T-helper 1 cell treated with Interleukin-12 subunit alpha and Interleukin-12 subunit beta and Interleukin-4 antibody, amounts not matched to agents 30 ng/mL and 1 ng/mL, for 36 hours (primary cell): ENCODE data around the gene PLEKHH2. TPM values are rescaled to one million over a fixed set of nuclear protein-coding genes. Genes with fewer than 3 reads are reported as not detected.

Source experiments
- intact Hi-C: fragments of 100-400 bp; cut with micrococcal nuclease; formaldehyde crosslinking; loops from one replicate; pipeline ENCODE4 v1.15.1; 2024
- total RNA-seq: library from RNA; stranded (reverse); gene quantifications from 2 replicates; pipeline ENCODE4 v1.2.3, GENCODE V29; 2022

Gene PLEKHH2
- total RNA-seq, 1 donor from 2014 or later, result 0.05 TPM

DNA sequence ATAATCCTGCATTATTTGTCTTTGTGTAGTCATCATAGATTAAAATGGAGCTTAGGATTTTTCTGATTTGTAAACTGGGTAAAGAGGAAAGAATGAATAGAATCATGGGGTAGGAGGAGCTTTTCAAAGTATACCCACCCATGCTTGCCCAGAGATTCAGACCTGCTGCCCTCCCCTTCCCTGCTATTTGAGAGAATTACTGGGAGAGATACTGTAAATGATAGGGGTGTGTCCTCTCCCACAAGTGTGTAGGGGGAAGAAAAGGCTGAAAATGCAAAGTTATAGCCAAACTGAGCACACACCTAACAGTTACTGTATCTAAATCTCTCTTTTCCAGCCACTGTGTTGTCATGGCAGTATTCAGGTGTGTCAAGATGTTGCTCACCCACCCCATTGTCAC, 115.2 kb downstream of the PLEKHH2 start:
- intact Hi-C loops, result no loop called here

DNA sequence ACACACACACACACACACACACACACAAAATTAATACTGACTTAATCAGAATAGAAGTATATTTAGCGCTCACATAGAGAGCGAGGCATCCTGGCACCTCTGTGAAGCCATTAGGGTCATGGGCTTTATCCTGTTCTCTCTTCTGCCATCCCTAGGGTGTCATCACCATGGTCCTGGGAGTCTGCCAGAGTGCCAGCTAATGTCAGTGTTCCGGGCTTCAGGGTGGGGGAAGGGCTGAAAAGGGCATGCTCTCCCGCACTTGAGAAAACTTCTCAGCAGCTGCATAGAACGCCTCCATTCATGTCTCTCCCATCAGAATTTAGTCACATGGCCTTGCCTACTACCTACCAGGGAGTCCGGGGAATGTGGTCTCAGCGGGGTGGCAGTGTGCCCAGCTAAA, 117.1 kb downstream of the PLEKHH2 start:
- intact Hi-C loops, result no loop called here

DNA sequence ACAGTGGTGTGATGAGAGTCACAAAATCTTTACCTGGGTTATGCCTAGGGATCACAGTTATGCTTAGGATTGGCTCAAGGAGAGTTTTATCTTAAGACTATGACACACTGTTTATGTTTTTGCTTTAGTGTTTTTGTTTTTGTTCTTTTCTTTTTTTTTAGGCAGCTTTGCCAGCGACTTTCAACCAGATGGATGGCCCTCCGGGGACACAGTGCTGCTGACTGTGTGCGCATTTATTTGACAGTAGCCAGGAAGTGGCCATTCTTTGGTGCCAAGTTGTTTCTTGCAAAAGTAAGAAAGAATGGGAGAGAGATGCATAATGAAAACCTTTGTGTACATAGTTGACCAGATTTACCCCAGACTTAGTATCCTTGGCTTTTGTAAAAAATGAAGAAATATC, 121.7 kb downstream of the PLEKHH2 start:
- intact Hi-C loops, result no loop called here

DNA sequence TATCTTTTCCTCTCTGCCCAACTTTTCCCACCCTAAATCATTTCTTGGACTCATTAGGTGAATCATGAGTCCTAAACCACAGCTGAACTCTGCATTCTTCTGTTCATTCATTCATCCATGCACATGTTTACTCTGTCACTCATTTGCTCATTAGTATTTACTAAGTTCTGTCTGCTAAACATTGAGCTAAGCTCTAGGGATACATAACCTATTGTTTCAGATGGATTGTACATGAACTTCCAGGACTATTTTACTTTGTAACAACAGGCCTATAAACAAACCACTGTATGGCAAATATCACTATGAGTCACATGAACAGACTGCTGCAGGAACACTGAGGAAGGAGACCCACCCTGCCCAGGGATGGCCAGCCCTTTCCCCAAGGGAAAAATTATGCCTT, 122.1 kb downstream of the PLEKHH2 start:
- intact Hi-C loops, result no loop called here

DNA sequence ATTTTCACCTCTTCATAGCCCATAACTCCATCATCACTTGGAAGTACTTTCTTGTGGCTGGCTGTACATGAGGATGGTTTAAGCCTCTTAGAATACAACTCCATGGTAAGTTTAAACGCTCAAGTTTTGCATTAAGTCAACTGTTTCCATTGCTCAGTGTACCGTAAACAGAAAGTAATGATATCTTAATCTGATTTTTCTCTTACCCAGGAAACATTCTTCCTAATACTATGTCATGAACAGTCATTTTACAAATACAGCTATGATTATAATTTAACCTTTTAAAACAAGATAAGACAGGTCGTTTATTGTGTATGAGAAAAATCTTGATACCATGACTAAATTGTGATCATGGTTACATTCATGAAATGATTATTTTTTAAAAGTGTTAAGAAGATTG, 125.2 kb downstream of the PLEKHH2 start:
- intact Hi-C loops, result no loop called here

DNA sequence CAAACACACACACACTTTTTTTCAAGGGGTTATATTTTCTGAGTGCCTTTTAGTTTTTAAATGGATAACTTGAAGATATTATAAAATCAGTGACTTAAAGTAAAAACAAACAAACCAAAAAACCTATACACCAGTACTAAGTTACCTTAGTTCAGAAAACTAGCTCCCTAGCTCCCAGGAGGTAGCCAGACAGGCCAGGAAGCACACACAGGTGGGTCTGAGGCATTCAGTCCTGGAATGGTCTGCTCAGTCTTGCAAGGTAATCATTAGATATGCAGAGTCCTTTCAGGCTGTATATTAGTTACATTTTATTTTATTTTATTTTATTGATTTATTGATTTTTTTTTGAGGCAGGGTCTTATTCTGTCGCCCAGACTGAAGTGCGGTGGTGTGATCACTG, 126.0 kb downstream of the PLEKHH2 start:
- intact Hi-C loops, result no loop called here

DNA sequence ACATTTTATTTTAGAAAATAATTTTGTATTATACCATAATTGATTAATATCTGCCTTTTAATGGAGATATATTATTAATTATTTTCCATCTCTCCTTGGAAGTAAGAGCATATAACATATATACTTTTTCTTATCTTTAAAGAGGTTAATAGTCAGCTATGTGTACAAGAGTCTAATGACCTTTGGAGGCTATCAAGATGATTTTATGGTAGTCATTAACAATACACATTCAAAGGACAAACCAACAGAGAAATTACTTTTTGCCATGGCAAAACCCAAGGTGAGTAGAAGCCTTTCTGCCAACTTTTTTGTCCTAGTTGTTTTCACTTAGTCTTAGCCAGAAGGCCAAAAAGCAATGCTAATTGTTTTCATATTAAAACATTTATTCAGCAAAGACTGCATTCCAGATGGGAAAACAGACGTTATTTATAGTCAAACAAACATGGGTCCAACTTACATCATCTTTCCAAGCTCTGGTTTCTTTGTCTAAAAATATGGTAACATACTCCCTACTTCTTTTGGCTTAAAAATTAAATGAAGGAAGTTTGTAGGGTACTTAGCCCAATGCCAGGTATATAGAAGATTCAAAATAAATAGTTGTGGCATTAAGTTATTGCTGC, 127.1 kb downstream of the PLEKHH2 start:
- intact Hi-C loops, result no loop called here

DNA sequence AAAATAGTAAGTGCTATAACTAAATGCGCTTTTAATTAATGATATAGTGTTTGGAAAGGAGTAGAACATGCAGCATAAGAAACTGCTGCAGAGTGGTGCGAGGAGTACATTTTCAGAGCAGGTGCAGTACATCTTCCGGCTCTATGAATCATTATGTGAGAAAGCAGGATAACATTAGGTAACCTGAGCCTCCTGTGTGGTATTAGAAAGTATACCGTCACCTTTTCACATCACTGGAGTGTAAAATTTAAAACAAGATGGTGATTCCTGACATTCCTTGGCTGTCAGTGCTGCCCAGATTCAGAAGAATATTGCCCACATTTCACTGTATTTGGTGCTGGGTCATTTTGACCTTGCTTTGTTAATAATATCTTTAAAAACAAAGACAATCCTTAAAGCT, 128.9 kb downstream of the PLEKHH2 start:
- intact Hi-C loops, result no loop called here

DNA sequence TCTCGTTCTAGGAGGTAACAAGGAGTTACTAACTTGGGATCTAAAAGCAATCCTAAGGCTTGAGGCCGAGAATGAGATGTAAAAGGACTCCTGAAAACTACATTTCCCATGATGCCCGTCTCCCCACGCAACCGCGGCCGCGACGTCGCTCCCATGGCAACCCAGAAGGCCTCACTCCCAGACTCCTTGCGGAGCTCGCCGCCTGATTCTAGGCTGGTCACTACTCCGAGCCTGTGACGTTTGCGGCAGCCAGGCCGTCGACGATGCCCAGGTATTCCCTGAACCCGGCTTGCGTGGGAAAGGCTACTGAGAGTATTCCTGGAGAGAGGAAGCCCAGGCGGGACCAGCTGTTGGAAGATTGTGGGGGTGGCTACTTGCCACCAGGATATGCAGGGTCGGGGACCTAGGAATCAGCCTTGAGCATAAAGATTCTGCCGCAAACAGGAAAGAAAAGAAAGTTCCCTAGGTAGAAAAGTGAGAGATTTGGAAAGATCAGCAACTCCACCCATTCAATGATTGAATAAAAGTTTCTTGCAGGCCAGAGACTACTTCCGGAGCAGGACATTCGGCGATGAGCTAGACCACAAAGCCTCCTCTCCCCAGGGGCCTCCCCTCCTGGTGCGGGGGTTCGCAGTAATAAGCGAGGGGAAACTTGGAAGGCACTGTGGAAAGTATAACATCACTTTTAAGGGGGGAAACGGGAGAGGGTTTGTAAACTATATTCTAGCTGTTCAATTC, 137.0 kb downstream of the PLEKHH2 start, which contains the start of gene DYNC2LI1:
Gene DYNC2LI1 (plus strand): TSS at position 164 of the 738 bp plus-strand sequence. CDS start 100 bp downstream, at position 264.
- intact Hi-C loops, result loop anchor here (1.0 to 10.0 kb wide), 9 partner anchors 137 to 1932 kb away; partner anchors contain the start of genes COX7A2L, PLEKHH2, PPM1B and THADA

DNA sequence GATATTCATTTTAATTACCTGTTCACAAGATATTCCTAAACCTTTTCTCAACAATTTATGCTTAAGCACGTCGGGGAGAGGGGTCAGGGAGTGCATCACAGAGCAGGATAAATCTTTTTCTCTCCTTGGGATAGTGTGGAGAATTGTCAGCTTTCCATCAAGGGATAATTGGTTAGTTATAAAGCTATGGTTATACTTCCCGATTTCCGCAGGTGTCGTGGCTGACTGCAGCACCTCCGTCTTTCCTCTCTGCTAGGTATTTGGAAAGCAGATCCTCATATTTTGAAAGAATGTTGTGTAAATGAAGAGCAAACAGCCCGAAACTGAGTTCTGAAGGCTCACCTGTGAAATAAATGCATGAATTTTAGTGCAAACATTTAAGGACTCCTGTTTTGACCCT, 137.6 kb downstream of the PLEKHH2 start:
- intact Hi-C loops, result loop anchor here (1.0 to 10.0 kb wide), 8 partner anchors 138 to 1932 kb away; partner anchors contain the start of genes COX7A2L, PLEKHH2, PPM1B and ZFP36L2

DNA sequence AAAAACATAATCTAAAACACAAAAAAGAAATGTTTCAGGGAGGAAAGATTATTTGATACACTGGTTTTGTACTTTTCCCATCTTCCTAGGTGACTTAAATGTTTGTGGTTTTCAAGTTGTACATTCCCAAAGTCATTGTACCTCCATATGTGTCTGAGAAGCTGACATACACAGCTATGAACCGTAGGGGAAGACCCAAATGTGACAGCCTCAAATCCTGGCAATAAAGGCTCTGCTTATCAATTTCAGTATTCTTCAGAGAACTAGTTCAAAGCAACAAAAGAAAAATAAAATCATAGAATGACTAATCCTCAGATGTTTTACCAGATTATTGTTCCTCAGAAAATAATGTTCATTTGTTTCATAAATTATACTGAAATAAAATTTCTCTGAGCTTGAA, 139.3 kb downstream of the PLEKHH2 start:
- intact Hi-C loops, result loop anchor here (10.0 kb wide), 2 partner anchors 552 to 798 kb away; partner anchors contain the start of gene ZFP36L2

DNA sequence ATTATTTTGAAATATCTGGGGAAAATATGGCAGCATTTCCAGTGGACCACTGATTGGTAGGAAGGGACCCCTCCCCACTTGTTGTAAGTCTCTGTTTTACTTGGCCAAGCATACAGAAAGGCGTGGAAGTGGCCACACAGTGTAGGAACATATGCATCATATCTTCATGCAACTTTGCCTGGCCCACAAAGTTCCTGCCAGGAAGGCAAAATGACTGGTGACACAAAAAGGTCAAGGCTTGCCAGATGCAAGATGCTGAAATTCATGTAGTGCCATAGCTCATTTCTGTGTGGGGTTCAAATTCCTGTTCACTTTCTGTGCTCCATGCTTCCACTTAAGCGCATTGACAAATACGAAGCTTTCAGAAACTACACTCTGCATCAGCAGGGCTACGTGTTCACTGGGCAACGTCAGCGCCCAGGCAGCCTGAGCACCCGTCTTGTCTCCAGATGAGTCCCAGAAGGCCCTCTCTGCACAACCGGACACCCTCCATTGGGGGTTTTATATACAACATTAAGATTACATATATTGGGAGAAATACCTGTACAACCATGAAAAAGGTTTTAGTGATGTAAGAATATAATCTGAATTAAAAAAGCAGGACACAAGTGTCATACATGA, 140.4 kb downstream of the PLEKHH2 start:
- intact Hi-C loops, result loop anchor here (10.0 kb wide), 2 partner anchors 553 to 797 kb away; partner anchors contain the start of gene ZFP36L2

DNA sequence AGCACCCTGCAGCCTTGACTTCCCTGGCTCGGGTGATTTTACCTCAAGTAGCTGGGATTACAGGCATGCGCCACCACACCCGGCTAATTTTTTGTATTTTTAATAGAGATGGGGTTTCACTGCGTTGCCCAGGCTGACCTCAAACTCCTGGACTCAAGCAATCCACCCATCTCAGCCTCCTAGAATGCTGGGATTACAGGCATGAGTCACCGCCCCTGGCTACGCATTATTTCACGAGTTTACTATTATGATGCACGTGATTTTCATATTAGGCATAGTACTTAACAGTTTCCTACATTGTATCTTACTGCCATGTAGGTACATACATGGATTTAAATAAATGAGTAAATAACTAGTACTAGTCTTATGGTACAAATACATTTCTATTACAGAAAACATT, 141.2 kb downstream of the PLEKHH2 start:
- intact Hi-C loops, result loop anchor here (10.0 kb wide), 2 partner anchors 553 to 797 kb away; partner anchors contain the start of gene ZFP36L2

DNA sequence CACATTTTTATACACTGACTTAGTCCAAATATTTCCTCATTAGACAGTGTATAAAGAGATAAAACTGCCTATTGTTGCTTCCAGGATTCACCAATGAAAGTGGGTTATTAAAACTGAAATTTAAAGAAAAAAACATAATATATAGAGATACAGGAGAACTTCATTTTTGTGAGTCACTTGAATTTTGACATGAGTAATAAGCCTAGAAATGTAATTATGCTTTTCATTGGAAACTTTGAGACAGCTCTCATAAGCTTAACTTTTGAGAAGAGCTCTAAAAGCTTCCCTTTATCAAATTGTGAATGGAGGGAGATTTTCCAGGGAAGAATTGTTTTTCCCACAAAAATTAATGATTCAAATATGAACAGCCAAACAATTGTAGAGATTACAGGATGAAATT, 150.8 kb downstream of the PLEKHH2 start:
- intact Hi-C loops, result no loop called here

DNA sequence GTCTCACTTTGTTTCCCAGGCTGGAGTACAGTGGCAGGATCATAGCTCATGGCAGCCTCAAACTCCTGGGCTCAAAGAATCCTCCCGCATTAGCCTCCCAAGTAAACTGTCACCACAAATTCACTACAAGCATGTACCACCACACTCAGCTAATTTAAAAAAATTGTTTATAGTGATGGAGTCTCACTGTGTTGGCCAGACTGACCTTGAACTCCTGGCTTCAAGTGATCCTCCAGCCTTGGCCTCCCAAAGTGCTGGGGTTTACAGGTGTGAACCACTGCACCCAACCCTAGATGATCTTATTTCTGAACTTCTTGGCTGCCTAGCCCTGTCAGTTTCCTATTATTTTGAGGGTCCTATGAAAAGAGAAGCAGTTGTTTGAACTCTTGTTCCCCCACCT, 151.6 kb downstream of the PLEKHH2 start:
- intact Hi-C loops, result no loop called here

DNA sequence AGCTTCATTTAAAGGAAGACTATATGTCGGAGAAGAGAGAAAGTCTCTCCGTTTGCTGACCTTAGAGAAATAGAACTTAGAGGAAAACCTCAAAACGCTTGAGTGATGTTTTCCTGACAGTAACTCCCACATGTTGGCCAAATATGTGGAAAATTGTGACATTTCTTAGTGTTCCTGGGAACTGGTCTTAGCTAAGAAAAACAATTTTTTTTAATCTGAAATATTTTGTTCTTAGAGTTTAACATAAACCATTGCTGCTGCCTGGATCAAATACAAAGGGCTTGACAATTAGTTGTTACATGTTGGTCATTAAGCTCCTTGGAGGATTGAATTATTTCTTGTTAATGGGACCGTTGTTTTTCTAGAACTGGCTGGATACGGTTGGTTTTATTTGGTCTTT, 153.1 kb downstream of the PLEKHH2 start:
- intact Hi-C loops, result no loop called here

DNA sequence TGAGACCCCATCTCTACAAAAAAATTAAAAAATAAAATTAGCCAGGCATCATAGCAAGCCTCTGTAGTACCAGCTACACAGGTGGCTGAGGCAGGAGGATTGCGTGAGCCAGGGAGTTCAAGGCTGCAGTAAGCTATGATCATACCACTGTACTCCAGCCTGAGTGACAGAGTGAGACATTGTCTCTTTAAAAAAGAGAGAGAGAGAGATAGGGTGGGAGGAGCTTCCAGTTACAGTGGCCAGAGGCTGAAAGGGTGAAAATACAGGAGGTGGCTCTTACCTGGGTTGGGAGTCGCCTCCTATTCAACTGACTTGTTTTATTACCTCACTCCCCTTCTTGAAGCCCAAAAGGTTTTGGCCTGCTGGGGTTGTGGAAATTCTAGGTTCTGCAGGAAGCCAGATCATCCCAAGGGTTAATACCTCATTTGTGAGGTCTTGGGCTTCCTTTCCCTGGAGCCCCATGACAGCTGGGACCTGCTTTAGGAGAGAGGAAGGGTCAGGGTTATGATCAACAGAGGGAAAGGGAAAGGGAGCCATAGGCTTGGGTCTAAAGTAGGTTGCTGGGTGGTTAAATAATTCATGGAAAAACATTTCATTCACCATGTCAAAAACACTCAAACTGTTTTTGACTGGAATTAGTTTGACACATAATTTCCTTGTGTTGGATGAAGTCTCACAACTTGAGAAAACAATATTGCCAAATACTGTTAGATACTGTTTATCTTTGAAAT, 154.1 kb downstream of the PLEKHH2 start:
- intact Hi-C loops, result no loop called here

DNA sequence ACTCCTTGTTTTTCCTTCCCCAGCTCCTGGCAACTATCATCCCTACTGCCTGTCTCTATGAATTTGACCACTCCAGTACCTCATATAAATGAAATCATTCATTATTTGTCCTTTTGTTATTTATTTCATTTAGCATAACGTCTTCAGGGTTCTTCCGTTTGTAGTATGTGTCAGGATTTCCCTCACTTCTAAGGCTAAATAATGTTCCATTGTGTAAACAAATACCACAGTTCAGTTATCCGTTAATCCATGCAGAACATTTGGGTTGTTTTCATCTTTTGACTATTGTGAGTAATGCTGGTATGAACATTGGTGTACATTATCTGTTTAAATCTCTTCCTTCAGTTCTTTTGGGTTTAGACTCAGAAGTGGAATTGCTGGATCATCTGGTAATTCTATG, 155.6 kb downstream of the PLEKHH2 start:
- intact Hi-C loops, result no loop called here

DNA sequence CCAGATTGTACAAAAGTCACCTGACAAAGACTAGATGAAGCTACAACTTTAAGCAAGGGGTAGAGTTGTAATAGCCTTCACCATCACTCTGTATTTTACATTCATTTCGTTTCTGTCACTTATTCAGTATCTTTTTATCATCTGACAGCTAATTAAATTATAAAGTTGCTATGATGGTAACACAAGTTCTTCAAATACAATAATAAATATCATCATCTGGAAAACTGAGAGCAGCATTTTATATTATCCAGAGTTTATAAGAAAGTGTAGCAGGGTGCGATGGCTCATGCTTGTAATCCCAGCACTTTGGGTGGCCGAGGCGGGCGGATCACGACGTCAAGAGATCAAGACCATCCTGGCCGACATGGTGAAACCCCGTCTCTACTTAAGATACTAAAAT, 157.9 kb downstream of the PLEKHH2 start:
- intact Hi-C loops, result no loop called here

DNA sequence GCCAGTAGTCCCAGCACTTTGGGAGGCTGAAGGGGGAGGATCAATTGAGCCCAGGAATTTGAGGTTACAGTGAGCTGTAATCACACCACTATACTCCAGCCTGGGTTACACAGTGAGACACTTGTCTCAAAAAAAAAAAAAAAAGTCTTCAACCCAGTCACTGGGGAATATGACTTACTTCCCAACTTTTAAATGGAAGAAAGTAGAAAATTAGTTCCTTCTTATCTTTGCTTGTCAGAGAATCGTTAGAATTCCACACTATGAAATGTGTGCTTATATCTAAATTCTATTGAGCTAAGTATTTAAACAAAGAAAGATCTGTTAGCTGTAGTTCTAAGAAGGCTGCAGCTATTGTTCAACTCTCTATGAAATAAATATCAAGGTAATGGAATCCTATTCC, 159.1 kb downstream of the PLEKHH2 start:
- intact Hi-C loops, result no loop called here

DNA sequence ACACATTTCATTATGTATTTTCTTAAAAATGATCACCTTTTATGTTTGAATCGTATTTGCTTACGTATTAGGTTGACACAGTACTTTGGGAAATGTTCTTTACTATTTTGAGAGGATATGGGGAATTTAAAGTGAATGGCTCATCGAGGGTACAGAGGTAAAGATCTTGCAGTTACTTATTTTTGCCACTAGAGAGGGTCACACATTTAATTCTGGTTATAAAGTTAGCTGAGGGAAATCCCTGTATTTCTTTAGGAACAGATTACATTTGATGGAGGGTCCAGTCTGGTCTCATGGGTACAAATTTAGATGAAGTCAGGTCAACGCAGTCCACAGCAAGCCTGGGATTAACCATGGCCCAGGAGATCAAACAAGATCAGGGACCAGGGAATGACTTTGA, 161.2 kb downstream of the PLEKHH2 start:
- intact Hi-C loops, result no loop called here
